GM12875 (cell line): Measurements from ENCODE around the gene ANXA4.
"Not testable (repeated sequence)": the region's sequence is repeated elsewhere in the genome, so short reads cannot be mapped to it uniquely, and the experiment has no call there.

Source experiments
- H3K4me3 ChIP-seq: one replicate; pipeline ENCODE4 v1.5.1; 2011; ENCODE audit warnings: low read depth, low read length, control low read depth
- CTCF ChIP-seq: IDR thresholded peaks from 2 replicates; pipeline ENCODE4 v1.5.1; 2011; ENCODE audit warnings: low read depth, mild to moderate bottlenecking, control low read depth, inconsistent platforms, low read length, moderate library complexity, borderline replicate concordance; ENCODE audit not compliant: insufficient read depth

Gene ANXA4

GRCh38 chr2:69754633-69755032 lies 12.7 kb downstream of the ANXA4 start:
- H3K4me3 ChIP-seq = no peak overlapping the region
- no peak for TF ChIP-seq CTCF

- no peak overlapping the region for H3K4me3 ChIP-seq
- no peak for TF ChIP-seq CTCF
Observed at GRCh38 chr2:69755862-69756467, 14.0 kb downstream of the ANXA4 start.

GRCh38 chr2:69762025-69762424 lies 20.1 kb downstream of the ANXA4 start:
- H3K4me3 ChIP-seq = no peak overlapping the region
- no peak for TF ChIP-seq CTCF

- no peak overlapping the region for H3K4me3 ChIP-seq
- no peak for TF ChIP-seq CTCF
Observed at GRCh38 chr2:69762513-69763494, 20.9 kb downstream of the ANXA4 start.

- H3K4me3 ChIP-seq = not testable (repeated sequence)
Observed at GRCh38 chr2:69763831-69764230, 21.9 kb downstream of the ANXA4 start.

- no peak overlapping the region for H3K4me3 ChIP-seq
- no peak for TF ChIP-seq CTCF
Observed at GRCh38 chr2:69764286-69765095, 22.6 kb downstream of the ANXA4 start.

GRCh38 chr2:69765096-69765380 lies 23.1 kb downstream of the ANXA4 start:
- TF ChIP-seq CTCF = no peak

More at GRCh38 chr2:69765096-69765380, 23.1 kb downstream of the ANXA4 start:
- H3K4me3 ChIP-seq = no peak overlapping the region
